Measurements from ENCODE around the gene ILF3. TPM values are rescaled to one million over a fixed set of nuclear protein-coding genes. Genes with fewer than 3 reads are reported as not detected.
A peak's percentile ranks its signal among the peaks of the same experiment; 100 is the strongest.
"Not testable (repeated sequence)": the region's sequence is repeated elsewhere in the genome, so short reads cannot be mapped to it uniquely, and the experiment has no call there.

Gene ILF3
- total RNA-seq, 1 donor from 2014 or later: 97.4 TPM

GRCh38 chr19:10660346-10660745, 6.2 kb downstream of the ILF3 start:
- Histone ChIP-seq H3K27me3 (ENCODE audit: control insufficient read depth, insufficient read depth, low read length) (no peaks in the 10 kb centered on the region), H3K4me3 (ENCODE audit: low read depth, low read length) (no peak overlapping the region), H3K36me3 (ENCODE audit: control insufficient read depth, insufficient read depth, low read length) (peaks cover 5% of the 10 kb centered on the region)
- DNase-seq (ENCODE audit: low read depth) (peak; percentile 11), FAIRE-seq (no peak)
- TF ChIP-seq, protein P1, sequence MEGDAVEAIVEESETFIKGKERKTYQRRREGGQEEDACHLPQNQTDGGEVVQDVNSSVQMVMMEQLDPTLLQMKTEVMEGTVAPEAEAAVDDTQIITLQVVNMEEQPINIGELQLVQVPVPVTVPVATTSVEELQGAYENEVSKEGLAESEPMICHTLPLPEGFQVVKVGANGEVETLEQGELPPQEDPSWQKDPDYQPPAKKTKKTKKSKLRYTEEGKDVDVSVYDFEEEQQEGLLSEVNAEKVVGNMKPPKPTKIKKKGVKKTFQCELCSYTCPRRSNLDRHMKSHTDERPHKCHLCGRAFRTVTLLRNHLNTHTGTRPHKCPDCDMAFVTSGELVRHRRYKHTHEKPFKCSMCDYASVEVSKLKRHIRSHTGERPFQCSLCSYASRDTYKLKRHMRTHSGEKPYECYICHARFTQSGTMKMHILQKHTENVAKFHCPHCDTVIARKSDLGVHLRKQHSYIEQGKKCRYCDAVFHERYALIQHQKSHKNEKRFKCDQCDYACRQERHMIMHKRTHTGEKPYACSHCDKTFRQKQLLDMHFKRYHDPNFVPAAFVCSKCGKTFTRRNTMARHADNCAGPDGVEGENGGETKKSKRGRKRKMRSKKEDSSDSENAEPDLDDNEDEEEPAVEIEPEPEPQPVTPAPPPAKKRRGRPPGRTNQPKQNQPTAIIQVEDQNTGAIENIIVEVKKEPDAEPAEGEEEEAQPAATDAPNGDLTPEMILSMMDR (IDR thresholded peaks at IDR 0.05; ENCODE audit: insufficient read depth, low read length, severe bottlenecking): no peak

DNA sequence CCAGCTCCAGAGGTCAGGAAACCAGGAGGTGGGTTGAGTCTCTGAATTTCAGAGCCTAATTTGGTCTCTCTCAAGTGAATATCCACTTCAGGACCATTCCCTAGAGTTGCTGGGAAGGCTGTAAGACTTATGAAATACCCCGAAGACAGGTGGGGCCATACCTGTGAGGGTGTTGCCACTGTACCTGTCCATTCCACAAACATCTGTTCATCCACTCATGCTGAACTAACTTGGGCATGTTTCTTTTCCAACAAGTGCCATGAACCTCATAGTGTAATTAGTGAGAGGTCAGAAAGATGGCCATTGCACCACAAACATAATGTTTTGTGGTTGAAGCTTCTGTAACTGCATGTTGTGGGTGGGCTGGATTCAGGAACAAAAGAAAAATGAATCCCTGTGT, 7.8 kb downstream of the ILF3 start:
- no peak overlapping the region for H3K4me3 ChIP-seq (ENCODE audit: low read depth, low read length)
- TF ChIP-seq, protein P1 (IDR thresholded peaks at IDR 0.05; ENCODE audit: insufficient read depth, low read length, severe bottlenecking): no peak
- DNase-seq (ENCODE audit: low read depth) (no peak), FAIRE-seq (no peak)
- no peaks in the 10 kb centered on the region for H3K27me3 ChIP-seq (ENCODE audit: control insufficient read depth, insufficient read depth, low read length)
- peaks cover 5% of the 10 kb centered on the region for H3K36me3 ChIP-seq (ENCODE audit: control insufficient read depth, insufficient read depth, low read length)

GRCh38 chr19:10662384-10663251, 8.5 kb downstream of the ILF3 start:
- DNase-seq (ENCODE audit: low read depth) (no peak), FAIRE-seq (no peak)
- Histone ChIP-seq H3K36me3 (ENCODE audit: control insufficient read depth, insufficient read depth, low read length) (peaks cover 5% of the 10 kb centered on the region), H3K4me3 (ENCODE audit: low read depth, low read length) (no peak overlapping the region), H3K27me3 (ENCODE audit: control insufficient read depth, insufficient read depth, low read length) (no peaks in the 10 kb centered on the region)
- TF ChIP-seq, protein P1 (IDR thresholded peaks at IDR 0.05; ENCODE audit: insufficient read depth, low read length, severe bottlenecking): no peak

DNA sequence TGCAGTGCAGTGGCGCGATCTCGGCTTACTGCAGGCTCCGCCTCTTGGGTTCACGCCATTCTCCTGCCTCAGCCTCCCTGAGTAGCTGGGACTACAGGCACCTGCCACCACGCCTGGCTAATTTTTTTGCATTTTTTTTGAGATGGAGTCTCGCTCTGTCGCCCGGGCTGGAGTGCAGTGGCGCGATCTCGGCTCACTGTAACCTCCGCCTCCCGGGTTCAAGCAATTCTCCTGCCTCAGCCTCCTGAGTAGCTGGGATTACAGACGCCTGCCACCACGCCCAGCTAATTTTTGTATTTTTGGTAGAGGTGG, 9.1 kb downstream of the ILF3 start:
- H3K36me3 ChIP-seq (ENCODE audit: control insufficient read depth, insufficient read depth, low read length); H3K4me3 ChIP-seq (ENCODE audit: low read depth, low read length); H3K27me3 ChIP-seq (ENCODE audit: control insufficient read depth, insufficient read depth, low read length); FAIRE-seq; DNase-seq (ENCODE audit: low read depth): not testable (repeated sequence)

- Histone ChIP-seq H3K36me3 (ENCODE audit: control insufficient read depth, insufficient read depth, low read length) (peaks cover 12% of the 10 kb centered on the region), H3K27me3 (ENCODE audit: control insufficient read depth, insufficient read depth, low read length) (no peaks in the 10 kb centered on the region), H3K4me3 (ENCODE audit: low read depth, low read length) (no peak overlapping the region)
- DNase-seq (ENCODE audit: low read depth): no peak
- TF ChIP-seq, protein P1 (IDR thresholded peaks at IDR 0.05; ENCODE audit: insufficient read depth, low read length, severe bottlenecking): no peak
- FAIRE-seq: no peak
These were observed 13.7 kb downstream of the ILF3 start for GRCh38 chr19:10667867-10668266.

GRCh38 chr19:10669246-10669645, 15.1 kb downstream of the ILF3 start:
- H3K4me3 ChIP-seq (ENCODE audit: low read depth, low read length): no peak overlapping the region
- no peak for FAIRE-seq
- TF ChIP-seq, protein P1 (IDR thresholded peaks at IDR 0.05; ENCODE audit: insufficient read depth, low read length, severe bottlenecking): no peak
- peaks cover 16% of the 10 kb centered on the region for H3K36me3 ChIP-seq (ENCODE audit: control insufficient read depth, insufficient read depth, low read length)
- no peaks in the 10 kb centered on the region for H3K27me3 ChIP-seq (ENCODE audit: control insufficient read depth, insufficient read depth, low read length)
- peak; percentile 18 for DNase-seq (ENCODE audit: low read depth)
